Measurements from ENCODE around the gene RNF151.
"Not testable (repeated sequence)": the region's sequence is repeated elsewhere in the genome, so short reads cannot be mapped to it uniquely, and the experiment has no call there.

RNF151 gene

DNA sequence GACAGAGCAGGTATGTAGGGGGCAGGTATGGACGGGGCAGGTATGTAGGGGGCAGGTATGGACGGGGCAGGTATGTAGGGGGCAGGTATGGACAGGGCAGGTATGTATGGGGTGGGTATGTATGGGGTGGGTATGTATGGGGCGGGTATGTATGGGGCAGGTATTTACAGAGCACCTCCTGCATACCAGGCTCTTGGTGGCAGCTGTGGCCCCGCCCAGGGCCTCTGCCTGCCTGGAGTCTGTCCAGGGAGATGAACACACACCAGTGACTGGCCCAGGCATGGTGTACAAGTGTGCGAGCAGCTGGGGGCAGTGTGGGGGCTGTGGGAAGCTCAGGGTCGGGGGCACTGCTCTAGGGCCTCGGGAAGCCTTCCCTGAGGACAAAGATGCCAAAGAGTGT, 16.6 kb upstream of the RNF151 start:
- H3K9me2 ChIP-seq (replicated peaks; ENCODE audit: low read depth, low read length): no peaks in the 10 kb centered on the region
- H3F3A ChIP-seq (ENCODE audit: low read depth): no peaks in the 10 kb centered on the region
- H3K9ac ChIP-seq (ENCODE audit: low read depth, low read length, poor library complexity, severe bottlenecking): no peak overlapping the region
- no peak overlapping the region for H2AFZ ChIP-seq (ENCODE audit: low read length)
- H4K20me1 ChIP-seq (ENCODE audit: insufficient read depth, low read length, poor library complexity, severe bottlenecking): no peaks in the 10 kb centered on the region
- H3K36me3 ChIP-seq (ENCODE audit: insufficient read depth, low read length): no peaks in the 10 kb centered on the region
- TF ChIP-seq, protein P1, sequence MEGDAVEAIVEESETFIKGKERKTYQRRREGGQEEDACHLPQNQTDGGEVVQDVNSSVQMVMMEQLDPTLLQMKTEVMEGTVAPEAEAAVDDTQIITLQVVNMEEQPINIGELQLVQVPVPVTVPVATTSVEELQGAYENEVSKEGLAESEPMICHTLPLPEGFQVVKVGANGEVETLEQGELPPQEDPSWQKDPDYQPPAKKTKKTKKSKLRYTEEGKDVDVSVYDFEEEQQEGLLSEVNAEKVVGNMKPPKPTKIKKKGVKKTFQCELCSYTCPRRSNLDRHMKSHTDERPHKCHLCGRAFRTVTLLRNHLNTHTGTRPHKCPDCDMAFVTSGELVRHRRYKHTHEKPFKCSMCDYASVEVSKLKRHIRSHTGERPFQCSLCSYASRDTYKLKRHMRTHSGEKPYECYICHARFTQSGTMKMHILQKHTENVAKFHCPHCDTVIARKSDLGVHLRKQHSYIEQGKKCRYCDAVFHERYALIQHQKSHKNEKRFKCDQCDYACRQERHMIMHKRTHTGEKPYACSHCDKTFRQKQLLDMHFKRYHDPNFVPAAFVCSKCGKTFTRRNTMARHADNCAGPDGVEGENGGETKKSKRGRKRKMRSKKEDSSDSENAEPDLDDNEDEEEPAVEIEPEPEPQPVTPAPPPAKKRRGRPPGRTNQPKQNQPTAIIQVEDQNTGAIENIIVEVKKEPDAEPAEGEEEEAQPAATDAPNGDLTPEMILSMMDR (conservative IDR thresholded peaks at IDR 0.05; ENCODE audit: low read length): no peak
- TF ChIP-seq EZH2phosphoT487 (IDR thresholded peaks at IDR 0.05; ENCODE audit: borderline replicate concordance): no peak
- H3K4me1 ChIP-seq (ENCODE audit: insufficient read depth, low read length, poor library complexity, severe bottlenecking): no peaks in the 10 kb centered on the region
- H3K27me3 ChIP-seq (ENCODE audit: insufficient read depth, low read length, poor library complexity, severe bottlenecking): no peaks in the 10 kb centered on the region
- H3K4me3 ChIP-seq (ENCODE audit: low read length, poor library complexity, severe bottlenecking): no peak overlapping the region
- no peaks in the 10 kb centered on the region for H3K9me3 ChIP-seq (ENCODE audit: insufficient read depth, low read depth, low read length)
- no peaks in the 10 kb centered on the region for H3K79me2 ChIP-seq (ENCODE audit: insufficient read depth, low read length)
- no peak overlapping the region for H3K4me2 ChIP-seq (ENCODE audit: low read depth, low read length, poor library complexity, severe bottlenecking)

DNA sequence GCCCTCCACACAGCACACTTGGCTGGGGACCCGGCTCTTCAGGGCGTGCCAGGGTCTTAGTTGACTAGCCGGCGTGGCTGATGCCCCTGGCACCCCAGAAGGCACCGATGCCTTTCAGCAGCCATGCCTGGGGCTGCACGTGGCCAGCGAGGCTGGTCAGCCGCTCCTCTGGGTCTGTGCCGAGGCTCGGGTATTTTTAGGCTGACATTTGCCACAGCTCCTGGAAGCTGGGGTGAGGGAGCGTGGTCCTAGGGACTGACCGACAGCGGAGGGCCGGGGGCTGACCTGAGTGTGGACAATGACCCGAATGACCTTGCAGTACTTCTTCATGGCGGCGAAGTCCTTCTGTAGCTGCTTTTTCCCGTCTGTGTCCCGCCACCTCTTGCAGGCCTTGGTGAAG, 16.1 kb upstream of the RNF151 start:
- no peaks in the 10 kb centered on the region for H3K9me3 ChIP-seq (ENCODE audit: insufficient read depth, low read depth, low read length)
- H3K27me3 ChIP-seq (ENCODE audit: insufficient read depth, low read length, poor library complexity, severe bottlenecking): no peaks in the 10 kb centered on the region
- no peak overlapping the region for H2AFZ ChIP-seq (ENCODE audit: low read length)
- H4K20me1 ChIP-seq (ENCODE audit: insufficient read depth, low read length, poor library complexity, severe bottlenecking): no peaks in the 10 kb centered on the region
- TF ChIP-seq, protein P1 (conservative IDR thresholded peaks at IDR 0.05; ENCODE audit: low read length): no peak
- no peak for TF ChIP-seq EZH2phosphoT487 (IDR thresholded peaks at IDR 0.05; ENCODE audit: borderline replicate concordance)
- no peak overlapping the region for H3K9ac ChIP-seq (ENCODE audit: low read depth, low read length, poor library complexity, severe bottlenecking)
- H3K4me2 ChIP-seq (ENCODE audit: low read depth, low read length, poor library complexity, severe bottlenecking): no peak overlapping the region
- no peak overlapping the region for H3K4me3 ChIP-seq (ENCODE audit: low read length, poor library complexity, severe bottlenecking)
- no peaks in the 10 kb centered on the region for H3F3A ChIP-seq (ENCODE audit: low read depth)
- H3K4me1 ChIP-seq (ENCODE audit: insufficient read depth, low read length, poor library complexity, severe bottlenecking): no peaks in the 10 kb centered on the region
- no peaks in the 10 kb centered on the region for H3K79me2 ChIP-seq (ENCODE audit: insufficient read depth, low read length)
- no peaks in the 10 kb centered on the region for H3K9me2 ChIP-seq (replicated peaks; ENCODE audit: low read depth, low read length)
- no peaks in the 10 kb centered on the region for H3K36me3 ChIP-seq (ENCODE audit: insufficient read depth, low read length)

DNA sequence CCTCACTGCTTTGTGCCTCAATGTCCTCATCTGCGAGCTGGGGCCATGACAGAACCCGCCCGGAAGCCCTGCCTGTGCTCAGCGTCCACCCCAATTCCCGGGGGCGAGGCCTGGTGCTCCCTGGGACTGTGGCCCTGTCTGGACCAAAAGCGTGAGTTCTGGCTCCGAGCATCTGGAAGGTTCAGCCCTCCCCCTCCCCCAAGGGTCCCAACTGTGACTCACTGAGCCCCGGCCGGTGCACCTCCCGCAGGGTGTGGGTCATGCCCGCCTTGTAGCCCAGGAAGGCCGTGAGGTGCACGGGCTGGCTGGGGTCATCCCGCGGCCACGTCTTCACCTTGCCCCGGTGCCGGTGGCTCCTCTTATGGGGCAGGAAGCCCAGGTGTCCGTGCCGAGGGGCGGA, 12.9 kb upstream of the RNF151 start:
- no peak overlapping the region for H3K4me2 ChIP-seq (ENCODE audit: low read depth, low read length, poor library complexity, severe bottlenecking)
- H3K9ac ChIP-seq (ENCODE audit: low read depth, low read length, poor library complexity, severe bottlenecking): no peak overlapping the region
- TF ChIP-seq, protein P1 (conservative IDR thresholded peaks at IDR 0.05; ENCODE audit: low read length): no peak
- H3F3A ChIP-seq (ENCODE audit: low read depth): no peaks in the 10 kb centered on the region
- no peaks in the 10 kb centered on the region for H3K9me2 ChIP-seq (replicated peaks; ENCODE audit: low read depth, low read length)
- no peaks in the 10 kb centered on the region for H3K79me2 ChIP-seq (ENCODE audit: insufficient read depth, low read length)
- H3K9me3 ChIP-seq (ENCODE audit: insufficient read depth, low read depth, low read length): no peaks in the 10 kb centered on the region
- H3K4me1 ChIP-seq (ENCODE audit: insufficient read depth, low read length, poor library complexity, severe bottlenecking): no peaks in the 10 kb centered on the region
- H3K27me3 ChIP-seq (ENCODE audit: insufficient read depth, low read length, poor library complexity, severe bottlenecking): no peaks in the 10 kb centered on the region
- H4K20me1 ChIP-seq (ENCODE audit: insufficient read depth, low read length, poor library complexity, severe bottlenecking): no peaks in the 10 kb centered on the region
- no peak overlapping the region for H3K4me3 ChIP-seq (ENCODE audit: low read length, poor library complexity, severe bottlenecking)
- no peak overlapping the region for H2AFZ ChIP-seq (ENCODE audit: low read length)
- no peaks in the 10 kb centered on the region for H3K36me3 ChIP-seq (ENCODE audit: insufficient read depth, low read length)

DNA sequence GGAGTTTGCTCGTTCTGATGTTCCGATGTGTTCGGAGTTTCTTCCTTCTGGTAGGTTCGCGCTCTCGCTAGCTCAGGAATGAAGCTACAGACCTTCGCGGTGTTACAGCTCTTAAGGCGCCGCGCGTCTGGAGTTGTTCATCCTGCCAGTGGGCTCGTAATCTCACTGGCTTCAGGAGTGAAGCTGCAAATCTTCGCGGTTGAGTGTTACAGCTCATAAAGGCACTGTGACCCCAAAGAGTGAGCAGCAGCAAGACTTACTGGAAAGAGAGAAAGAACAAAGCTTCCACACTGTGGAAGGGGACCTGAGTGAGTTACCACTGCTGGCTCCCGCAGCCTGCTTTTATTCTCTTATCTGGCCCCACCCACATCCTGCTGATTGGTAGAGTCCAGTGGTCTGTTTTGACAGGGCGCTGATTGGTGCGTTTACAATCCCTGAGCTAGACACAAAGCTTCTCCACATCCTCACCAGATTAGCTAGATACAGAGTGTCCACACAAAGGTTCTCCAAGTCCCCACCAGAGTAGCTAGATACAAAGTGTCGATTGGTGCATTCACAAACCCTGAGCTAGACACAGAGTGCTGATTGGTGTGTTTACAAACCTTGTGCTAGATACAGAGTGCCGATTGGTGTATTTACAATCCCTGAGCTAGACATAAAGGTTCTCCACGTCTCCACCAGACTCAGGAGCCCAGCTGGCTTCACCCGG, 9.1 kb upstream of the RNF151 start:
- H3F3A ChIP-seq (ENCODE audit: low read depth); H3K27me3 ChIP-seq (ENCODE audit: insufficient read depth, low read length, poor library complexity, severe bottlenecking); H3K4me2 ChIP-seq (ENCODE audit: low read depth, low read length, poor library complexity, severe bottlenecking); H2AFZ ChIP-seq (ENCODE audit: low read length); H3K9me3 ChIP-seq (ENCODE audit: insufficient read depth, low read depth, low read length); H3K9me2 ChIP-seq (replicated peaks; ENCODE audit: low read depth, low read length); H3K4me1 ChIP-seq (ENCODE audit: insufficient read depth, low read length, poor library complexity, severe bottlenecking); H3K9ac ChIP-seq (ENCODE audit: low read depth, low read length, poor library complexity, severe bottlenecking); H3K4me3 ChIP-seq (ENCODE audit: low read length, poor library complexity, severe bottlenecking): not testable (repeated sequence)
- peaks cover 10% of the 10 kb centered on the region; the same call in 1 of the 2 replicates for H3K36me3 ChIP-seq (ENCODE audit: insufficient read depth, low read length)
- peaks cover 12% of the 10 kb centered on the region for H4K20me1 ChIP-seq (ENCODE audit: insufficient read depth, low read length, poor library complexity, severe bottlenecking)
- peaks cover 21% of the 10 kb centered on the region; the same call in 1 of the 2 replicates for H3K79me2 ChIP-seq (ENCODE audit: insufficient read depth, low read length)

DNA sequence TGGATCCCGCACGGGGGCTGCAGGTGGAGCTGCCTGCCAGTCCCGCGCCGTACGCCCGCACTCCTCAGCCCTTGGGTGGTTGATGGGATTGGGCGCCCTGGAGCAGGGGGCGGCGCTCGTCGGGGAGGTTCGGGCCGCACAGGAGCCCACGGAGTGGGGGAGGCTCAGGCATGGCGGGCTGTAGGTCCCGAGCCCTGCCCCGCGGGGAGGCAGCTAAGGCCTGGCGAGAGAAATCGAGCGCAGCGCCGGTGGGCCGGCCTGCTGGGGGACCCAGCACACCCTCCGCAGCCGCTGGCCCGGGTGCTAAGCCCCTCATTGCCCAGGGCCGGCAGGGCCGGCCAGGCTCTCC, 8.5 kb upstream of the RNF151 start:
- not testable (repeated sequence) for H3K9me2 ChIP-seq (replicated peaks; ENCODE audit: low read depth, low read length); H3K4me2 ChIP-seq (ENCODE audit: low read depth, low read length, poor library complexity, severe bottlenecking); H3K27me3 ChIP-seq (ENCODE audit: insufficient read depth, low read length, poor library complexity, severe bottlenecking); H3K9ac ChIP-seq (ENCODE audit: low read depth, low read length, poor library complexity, severe bottlenecking); H3F3A ChIP-seq (ENCODE audit: low read depth); H3K4me1 ChIP-seq (ENCODE audit: insufficient read depth, low read length, poor library complexity, severe bottlenecking); H2AFZ ChIP-seq (ENCODE audit: low read length); H3K4me3 ChIP-seq (ENCODE audit: low read length, poor library complexity, severe bottlenecking); H3K9me3 ChIP-seq (ENCODE audit: insufficient read depth, low read depth, low read length)
- H3K79me2 ChIP-seq (ENCODE audit: insufficient read depth, low read length): peaks cover 26% of the 10 kb centered on the region
- peaks cover 16% of the 10 kb centered on the region; the same call in 1 of the 2 replicates for H3K36me3 ChIP-seq (ENCODE audit: insufficient read depth, low read length)
- H4K20me1 ChIP-seq (ENCODE audit: insufficient read depth, low read length, poor library complexity, severe bottlenecking): peaks cover 16% of the 10 kb centered on the region
